RKO (cell line): ENCODE measurements around the gene SLC27A4.

Experiments
- DNase-seq: peaks from one replicate; pipeline ENCODE4 v3.0.0-alpha.2; 2016; ENCODE audit warnings: low spot score

Gene SLC27A4

GRCh38 chr9:128339761-128340690 lies at the start of gene SLC27A4:
Gene SLC27A4, plus strand, starts transcription at chr9:128340527. Its CDS starts 2,606 bp downstream, at chr9:128343133.
- peak; percentile 92 for DNase-seq

- no peak for DNase-seq
Measured at GRCh38 chr9:128292009-128292408, 48.3 kb upstream of the SLC27A4 start.

GRCh38 chr9:128293091-128293490 lies 47.2 kb upstream of the SLC27A4 start:
- no peak for DNase-seq

DNA sequence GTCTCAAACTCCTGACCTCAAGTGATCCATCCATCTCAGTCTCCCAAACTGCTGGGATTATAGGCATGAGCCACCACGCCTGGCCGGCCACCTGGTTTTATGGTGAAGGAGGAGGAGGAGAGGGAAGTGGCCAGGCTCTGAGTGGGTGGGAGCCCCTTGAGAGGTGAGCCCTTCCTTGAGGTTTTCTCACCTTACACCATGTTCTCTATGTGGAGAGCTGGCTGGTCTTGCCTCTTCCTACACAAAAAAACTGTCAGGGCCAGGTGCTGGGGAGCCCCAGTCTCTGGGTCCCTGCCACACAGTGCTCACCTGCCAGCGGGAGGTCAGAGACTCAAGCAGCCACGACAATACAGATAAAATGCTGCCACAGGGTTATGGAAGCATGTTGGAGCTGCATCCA lies 46.2 kb upstream of the SLC27A4 start:
- no peak for DNase-seq

DNA sequence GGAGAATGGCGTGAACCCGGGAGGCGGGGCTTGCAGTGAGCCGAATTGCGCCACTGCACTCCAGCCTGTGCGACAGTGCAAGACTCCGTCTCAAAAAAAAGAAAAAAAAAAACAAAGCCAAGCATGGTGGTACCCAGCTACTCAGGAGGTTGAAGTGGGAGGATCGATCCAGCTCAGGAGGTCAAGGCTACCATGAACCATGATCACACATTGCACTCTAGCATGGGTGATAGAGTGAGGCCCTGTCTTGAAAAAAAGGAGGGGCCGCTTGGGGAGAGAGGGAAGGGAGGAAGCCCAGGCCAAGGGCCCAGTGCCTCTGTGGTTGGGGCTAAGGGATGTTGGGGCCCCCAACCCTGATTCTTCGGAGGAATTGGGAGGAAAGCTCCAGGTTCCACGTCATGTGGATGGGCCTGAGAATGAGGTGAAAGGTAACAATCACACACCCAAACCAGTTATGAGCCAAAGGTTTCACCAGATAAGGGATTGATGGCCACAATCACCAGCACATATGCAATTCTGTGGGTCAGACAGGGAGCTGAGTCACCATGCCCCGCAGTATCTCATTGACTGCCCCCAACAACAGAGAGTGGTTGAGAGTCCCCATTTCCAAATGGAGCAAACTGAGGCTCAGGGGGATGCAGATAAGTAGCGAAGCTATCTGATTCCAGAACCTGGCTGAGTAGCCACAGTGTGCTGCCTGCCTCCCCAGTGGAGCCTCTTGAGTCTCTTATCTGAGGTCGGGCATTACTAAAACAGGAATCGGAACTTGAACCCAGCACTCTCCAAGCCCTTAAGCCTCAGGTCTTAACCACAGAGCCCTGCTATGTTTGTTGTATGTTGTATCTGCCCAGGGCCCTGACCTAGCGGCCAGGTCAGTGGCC lies 43.7 kb upstream of the SLC27A4 start:
- no peak for DNase-seq

DNA sequence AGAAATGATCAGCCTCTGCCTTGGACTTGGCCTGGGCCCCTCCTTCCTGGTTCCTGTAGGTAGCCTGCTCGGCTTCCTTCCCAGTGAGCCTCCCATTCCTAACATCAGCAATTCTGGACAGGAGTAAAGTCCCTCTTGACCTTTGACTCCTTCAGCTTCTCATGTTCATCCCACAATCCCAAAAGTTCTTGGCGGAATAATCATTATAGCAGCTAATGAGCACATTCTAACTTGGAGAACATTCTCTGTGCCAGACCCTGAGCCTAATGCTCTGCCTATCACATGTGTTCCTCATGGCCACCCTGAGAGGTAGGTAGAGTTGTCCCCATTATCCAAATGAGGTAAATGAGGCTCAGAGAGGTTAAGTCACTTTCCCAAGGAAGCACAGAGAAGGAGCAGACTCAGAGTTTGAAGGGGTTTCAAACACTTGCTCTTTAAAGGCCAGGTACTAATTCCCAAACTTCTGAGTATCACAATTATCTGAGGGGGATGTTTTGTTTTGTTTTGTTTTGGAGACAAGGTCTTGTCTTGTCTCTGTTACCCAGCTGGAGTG lies 43.0 kb upstream of the SLC27A4 start:
- no peak for DNase-seq

- no peak for DNase-seq
Measured at GRCh38 chr9:128298535-128299482, 41.5 kb upstream of the SLC27A4 start.

- DNase-seq = no peak
Measured at GRCh38 chr9:128304136-128304970, 36.0 kb upstream of the SLC27A4 start.

DNA sequence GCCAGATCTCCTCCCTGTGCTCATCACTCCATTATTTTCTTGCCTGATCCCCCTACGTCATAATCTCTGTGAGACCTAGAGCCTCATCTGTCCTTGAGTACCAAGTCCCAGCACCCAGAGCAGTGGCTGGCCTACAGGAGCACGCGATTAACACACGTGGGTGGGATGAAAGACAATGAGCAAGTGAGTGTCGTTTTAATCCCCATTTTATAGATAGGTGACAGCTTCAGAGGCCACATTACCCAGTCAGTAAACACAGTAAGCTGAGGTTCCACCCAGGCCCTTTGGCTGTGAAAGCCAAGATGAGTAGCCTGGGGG lies 35.4 kb upstream of the SLC27A4 start:
- DNase-seq = no peak

- DNase-seq = no peak
Measured at GRCh38 chr9:128309551-128309950, 30.8 kb upstream of the SLC27A4 start.

DNA sequence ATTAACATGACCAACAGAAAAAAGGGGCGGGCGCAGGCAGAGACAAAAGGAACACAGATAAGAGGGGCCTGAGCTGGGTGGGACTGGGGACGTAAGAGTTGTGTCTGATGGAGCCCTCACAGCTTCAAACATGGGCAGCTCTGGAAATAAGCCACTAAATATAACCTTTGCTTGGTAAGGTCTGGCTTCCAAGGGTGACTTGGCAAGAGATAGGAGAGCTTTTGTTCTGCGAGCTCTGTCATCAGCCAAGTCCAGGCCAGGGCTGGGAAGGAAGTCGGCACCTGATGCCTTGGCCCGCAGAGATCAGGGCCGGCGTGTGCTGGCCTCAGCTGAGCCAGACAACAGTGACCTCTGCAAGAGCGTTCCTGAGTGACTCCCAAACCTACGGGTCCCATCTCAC lies 29.9 kb upstream of the SLC27A4 start:
- DNase-seq = no peak

GRCh38 chr9:128314697-128315096 lies 25.6 kb upstream of the SLC27A4 start:
- no peak for DNase-seq

GRCh38 chr9:128316421-128316820 lies 23.9 kb upstream of the SLC27A4 start:
- no peak for DNase-seq

GRCh38 chr9:128317629-128318028 lies 22.7 kb upstream of the SLC27A4 start:
- no peak for DNase-seq

- DNase-seq = peak; percentile 52
Measured at GRCh38 chr9:128321343-128321742, 19.0 kb upstream of the SLC27A4 start.

GRCh38 chr9:128321879-128322403 lies 18.4 kb upstream of the SLC27A4 start:
- DNase-seq = no peak

DNA sequence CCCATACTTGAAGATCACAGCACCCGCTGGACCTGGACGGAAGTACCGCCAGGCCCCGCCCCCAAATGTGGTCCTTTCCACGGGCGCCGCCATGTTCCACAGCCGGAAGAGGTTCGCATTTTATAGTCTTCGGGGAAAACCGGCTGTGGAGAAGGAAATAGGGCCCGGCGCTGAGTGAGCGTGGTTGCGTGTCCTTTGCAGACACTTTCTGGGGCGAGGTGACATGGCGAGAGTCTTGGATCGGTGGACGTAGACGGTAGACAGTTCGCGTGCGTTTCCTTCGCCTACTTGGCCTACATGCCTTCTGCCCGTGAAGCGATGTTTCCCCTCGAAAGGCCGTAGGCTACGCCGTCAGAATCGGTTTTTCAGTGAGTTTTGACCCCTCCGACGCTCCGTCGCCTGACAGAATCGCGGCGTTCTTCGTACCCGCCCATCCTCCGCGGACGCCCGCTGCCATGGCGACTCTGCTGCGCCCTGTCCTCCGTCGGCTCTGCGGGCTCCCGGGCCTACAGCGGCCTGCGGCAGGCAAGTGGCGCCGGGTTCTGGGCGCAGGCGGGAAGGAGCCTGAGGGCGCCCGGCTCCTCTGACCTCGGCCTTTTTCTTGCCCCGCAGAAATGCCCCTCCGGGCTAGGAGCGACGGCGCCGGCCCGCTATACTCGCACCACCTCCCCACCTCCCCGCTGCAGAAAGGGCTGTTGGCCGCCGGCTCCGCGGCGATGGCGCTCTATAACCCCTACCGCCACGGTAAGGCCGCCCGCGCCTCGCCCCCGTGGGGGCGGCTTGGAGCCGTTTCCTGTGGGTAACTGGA lies 17.7 kb upstream of the SLC27A4 start, which contains the start of the genes COQ4 and TRUB2:
Gene COQ4 (plus strand): TSS at position 436 of the 808 bp plus-strand sequence. CDS start 20 bp downstream, at position 456.
Gene TRUB2 (minus strand): TSS at position 44 of the 808 bp plus-strand sequence. CDS start 39 bp downstream, at position 5.
- DNase-seq = peak; percentile 99

GRCh38 chr9:128323212-128323730 lies 17.1 kb upstream of the SLC27A4 start:
- peak; percentile 71 for DNase-seq

- DNase-seq = no peak
Measured at GRCh38 chr9:128323791-128324190, 16.5 kb upstream of the SLC27A4 start.
